ES-I3 (cell line): ENCODE data around the gene GOLGA6C.
"Not testable (repeated sequence)": the region's sequence is repeated elsewhere in the genome, so short reads cannot be mapped to it uniquely, and the experiment has no call there.

Experiments
- H3K36me3 ChIP-seq: 2 replicates; pipeline ENCODE4 v1.6.1; 2013; ENCODE audit warnings: mild to moderate bottlenecking, low read length, control low read depth, moderate library complexity; ENCODE audit not compliant: insufficient read depth
- H3K4me1 ChIP-seq: 2 replicates; pipeline ENCODE4 v1.6.1; 2013; ENCODE audit warnings: mild to moderate bottlenecking, control low read depth, low read length; ENCODE audit not compliant: insufficient read depth
- H3K9ac ChIP-seq: 2 replicates; pipeline ENCODE4 v1.6.1; 2013; ENCODE audit warnings: low read depth, mild to moderate bottlenecking, low read length, moderate library complexity
- H3K9me3 ChIP-seq: 2 replicates; pipeline ENCODE4 v1.6.1; 2013; ENCODE audit warnings: mild to moderate bottlenecking, low read length, moderate library complexity; ENCODE audit not compliant: control insufficient read depth, insufficient read depth

The GOLGA6C gene

DNA sequence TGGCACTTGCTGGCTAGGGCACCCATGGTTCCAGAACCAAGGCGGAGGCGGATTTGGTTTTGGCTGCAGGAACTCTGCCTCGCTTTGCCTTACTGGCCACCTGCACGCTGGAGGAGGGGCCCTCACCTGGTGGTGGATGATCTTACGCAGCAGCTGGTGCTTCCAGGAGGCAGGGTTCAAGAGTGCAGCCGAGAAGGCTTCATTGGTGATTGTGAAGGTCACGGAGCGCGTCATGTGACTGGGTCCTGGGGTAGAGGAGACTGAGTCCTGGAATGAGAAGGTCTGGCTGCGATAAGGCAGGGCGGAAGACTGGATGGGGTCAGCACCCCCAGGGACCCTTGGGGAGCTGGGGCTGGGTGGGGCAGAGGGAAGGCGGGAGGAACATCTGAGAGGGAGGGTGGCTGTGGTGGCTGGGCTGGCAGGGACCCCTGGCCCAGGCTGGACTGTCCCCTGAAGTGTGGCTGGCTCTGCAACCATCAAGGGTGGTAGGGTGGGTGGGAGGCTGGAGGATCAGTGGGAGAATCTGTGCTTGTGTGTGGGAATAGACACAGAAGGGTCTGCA, 25.8 kb upstream of the GOLGA6C start:
- H3K4me1 ChIP-seq = peaks cover 16% of the 10 kb centered on the region
- no peaks in the 10 kb centered on the region for H3K9me3 ChIP-seq
- H3K9ac ChIP-seq = no peak overlapping the region
- H3K36me3 ChIP-seq = no peaks in the 10 kb centered on the region

DNA sequence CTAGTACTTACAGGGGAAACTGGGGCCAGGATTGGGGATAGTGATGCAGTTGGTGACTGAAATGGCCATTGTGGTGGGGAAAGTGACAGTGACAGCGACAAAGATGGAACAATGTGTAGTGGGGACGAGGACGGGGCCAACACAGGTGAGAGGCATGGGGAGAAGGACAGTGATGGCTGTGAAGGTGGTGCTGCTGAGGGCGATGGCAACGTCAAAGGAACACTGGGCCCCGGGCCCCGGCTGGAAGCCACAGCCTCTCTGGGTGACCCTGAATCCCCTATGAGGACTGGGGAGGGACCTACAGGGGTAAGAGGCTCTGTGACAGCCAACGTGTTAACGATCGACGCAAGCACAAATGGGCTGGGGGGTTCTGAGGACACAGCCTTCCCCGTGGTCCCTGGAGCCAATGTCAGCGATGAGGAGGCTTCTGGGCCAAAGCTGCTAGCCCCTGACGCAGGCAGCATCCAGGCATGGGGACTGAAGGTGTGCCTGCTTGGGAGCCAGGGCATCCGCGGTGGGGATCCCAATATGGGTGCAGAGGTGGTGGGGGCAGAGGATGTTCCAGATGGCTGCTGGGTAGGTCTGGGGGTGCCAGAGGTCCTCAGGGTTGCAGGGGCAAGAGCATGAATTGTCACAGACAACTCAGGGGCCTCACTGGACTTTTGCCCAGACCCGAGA, 25.2 kb upstream of the GOLGA6C start:
- no peaks in the 10 kb centered on the region for H3K9me3 ChIP-seq
- peaks cover 16% of the 10 kb centered on the region for H3K4me1 ChIP-seq
- no peaks in the 10 kb centered on the region for H3K36me3 ChIP-seq
- H3K9ac ChIP-seq = no peak overlapping the region

DNA sequence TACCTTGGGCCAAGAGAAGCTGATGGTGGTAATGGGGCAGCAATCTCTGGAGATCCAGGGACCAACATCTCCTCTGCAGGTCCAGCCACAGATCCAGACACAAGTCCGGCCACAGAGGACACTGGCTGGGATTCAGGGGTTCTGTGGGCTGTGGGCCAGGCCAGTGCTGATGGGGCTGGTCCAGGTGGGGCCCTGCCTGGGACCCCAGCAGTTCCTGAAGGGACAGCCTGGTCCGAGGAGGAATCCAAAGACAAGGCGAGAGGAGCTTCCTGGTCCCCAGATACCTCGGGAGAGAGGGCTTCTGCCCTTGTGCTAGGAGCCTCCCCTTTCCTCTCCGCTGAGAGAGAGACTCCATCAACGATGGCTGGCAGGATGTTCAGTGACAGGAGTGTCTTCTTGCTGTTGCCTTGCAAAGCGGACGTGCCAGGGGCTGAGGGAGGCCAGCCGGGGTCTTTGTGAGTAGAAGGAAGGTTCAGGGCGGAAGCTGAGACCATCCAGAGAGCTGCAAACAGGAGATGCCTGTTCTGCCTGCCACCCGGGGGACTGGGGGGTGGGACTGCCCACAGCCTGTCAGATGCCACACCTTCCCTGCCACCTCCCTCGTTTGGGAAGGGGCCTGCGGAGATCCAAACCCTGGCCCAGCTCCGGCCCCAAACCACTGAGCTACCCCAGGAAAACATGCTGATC, 24.5 kb upstream of the GOLGA6C start:
- peaks cover 16% of the 10 kb centered on the region for H3K4me1 ChIP-seq
- H3K9me3 ChIP-seq = no peaks in the 10 kb centered on the region
- H3K36me3 ChIP-seq = no peaks in the 10 kb centered on the region
- no peak overlapping the region for H3K9ac ChIP-seq

DNA sequence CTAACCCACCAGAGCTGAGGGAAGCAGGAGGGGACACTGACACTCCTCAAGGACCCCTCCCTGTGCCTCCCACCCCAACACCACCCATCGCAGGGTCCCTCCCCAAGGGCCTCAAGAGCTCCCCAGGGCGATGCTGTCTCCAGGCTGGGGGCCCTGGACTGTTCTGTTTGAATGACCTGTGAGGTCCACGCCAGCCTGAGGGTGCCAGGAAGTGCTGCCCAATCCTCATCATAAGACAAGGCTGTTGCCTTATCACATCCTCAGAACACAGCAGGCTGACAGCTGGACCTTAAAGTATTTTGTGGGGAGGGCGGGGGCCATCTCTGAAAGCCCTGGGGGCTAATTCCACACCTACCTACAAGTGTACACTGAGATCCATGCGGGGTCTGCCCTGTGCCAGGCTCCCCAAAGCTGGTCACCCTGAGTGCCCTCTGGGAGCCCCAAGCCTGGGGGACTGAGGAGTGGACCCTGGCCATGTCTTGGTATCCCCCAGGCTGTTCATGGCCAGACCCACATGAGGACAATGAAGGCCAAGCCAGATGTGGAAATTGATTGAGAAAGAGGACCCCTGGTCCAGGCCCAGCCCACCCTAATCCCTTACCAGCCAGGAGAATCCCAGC, 23.8 kb upstream of the GOLGA6C start:
- H3K4me1 ChIP-seq = peaks cover 16% of the 10 kb centered on the region
- no peaks in the 10 kb centered on the region for H3K9me3 ChIP-seq
- no peak overlapping the region for H3K9ac ChIP-seq
- H3K36me3 ChIP-seq = no peaks in the 10 kb centered on the region

DNA sequence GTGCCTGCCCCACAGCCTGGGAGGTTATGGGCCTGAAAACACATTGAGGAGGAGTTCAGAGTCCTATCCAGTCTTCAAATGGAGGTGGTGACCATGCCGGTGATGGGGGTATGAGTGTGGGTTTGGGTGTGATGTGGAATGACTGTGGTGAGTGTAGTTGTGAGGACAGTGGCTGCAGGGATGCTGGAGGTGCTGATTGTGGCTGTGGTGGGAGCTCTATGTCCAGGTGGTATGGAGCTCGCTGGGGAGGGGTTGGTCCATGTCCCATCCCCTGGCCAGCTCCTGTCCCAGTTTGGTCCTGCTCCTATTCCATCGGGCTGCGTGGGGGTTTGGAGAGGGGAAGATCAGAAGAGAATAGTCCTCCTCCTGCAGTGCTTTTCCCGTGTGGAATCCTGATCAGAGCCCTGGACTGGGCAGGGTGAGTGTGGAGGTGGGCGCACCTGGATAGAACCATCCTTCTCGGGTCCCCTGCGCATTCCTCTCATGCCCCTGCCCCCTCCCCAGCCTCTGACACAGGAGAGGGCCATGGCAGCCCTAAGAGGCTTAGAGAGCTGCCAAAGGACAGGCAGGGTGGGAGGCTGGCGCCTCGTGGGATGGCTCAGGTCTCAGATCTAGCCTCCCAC, 23.0 kb upstream of the GOLGA6C start:
- Histone ChIP-seq H3K9me3 (no peaks in the 10 kb centered on the region), H3K9ac (no peak overlapping the region), H3K4me1 (peaks cover 9% of the 10 kb centered on the region), H3K36me3 (no peaks in the 10 kb centered on the region)

DNA sequence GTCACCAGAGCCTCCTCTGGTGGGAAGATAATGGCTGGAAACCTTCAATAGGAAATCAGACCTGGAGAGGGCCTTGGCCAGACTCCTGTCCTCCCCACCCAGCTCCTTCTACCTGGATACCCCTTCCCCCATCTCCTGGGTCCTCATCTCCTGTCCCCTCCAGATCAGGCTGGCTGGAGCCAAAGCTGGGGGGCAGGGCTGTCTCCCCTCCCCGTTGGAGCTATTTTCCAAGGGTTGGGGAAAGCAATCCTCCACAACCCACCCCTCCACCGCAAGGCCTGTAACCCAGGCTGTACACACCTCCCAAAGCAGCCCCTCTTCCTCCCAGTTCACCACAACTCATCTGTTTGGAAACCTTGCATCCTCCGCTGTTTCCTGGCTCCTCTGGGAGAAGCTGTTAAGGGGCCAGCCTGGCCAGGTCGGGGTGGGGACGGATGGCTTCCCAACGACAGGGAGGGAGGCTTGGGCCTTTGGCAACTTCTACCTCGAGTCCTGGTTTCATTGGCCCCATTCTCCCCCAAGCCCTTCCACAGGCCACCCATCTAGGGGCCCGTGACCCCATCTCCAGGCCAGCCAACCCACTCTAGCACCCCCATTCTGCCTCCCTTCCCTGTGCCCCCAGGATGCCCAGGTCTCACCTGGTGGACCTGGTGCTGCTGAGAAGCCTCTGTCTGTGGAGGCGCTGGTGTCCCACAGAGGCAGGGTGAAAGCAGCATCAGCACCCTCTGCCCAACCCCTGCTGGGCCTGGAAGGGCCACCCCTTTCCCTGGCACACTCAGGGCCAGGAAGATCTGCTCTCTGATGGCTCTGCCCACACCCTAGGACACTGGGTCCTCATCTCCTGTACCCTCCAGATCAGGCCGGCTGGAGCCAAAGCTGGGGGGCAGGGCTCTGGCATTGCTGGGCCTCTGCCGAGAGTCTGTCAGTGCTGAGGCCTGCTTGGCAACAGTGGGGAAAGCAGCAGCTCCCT, 22.1 kb upstream of the GOLGA6C start:
- Histone ChIP-seq H3K9me3 (no peaks in the 10 kb centered on the region), H3K9ac (no peak overlapping the region), H3K36me3 (no peaks in the 10 kb centered on the region)

DNA sequence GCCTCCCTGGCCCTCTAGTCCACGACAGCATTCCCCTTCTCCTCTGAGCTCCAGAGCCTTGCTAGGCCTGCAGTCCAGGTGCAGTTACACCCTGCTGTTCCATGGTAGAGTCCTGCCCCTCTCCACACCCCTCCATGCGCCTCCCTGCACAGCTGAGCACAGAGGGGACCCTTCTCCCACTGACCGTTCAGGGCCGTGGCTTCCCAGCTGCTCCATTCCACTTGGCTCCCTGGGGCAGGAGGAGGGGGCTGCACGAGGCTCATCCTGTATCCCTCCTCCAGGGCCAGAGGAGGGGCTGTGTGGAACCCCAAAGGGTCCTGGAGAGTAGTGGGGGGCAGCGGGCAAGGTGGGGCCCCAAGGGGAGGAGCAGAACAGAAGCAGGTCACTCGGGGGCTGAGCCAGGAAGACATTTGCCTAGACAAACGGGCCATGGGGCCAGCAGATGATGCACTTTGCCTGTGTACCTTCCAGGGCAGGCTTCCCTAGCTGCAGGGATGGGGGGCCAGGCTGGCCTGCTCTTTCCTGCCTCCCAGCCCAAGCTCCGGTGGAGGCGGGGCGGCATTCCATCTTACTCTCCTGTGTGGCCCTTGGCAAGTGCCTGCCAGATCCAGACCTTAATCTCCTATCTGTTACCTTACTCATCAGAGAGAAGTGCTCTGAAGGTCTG, 20.7 kb upstream of the GOLGA6C start:
- no peaks in the 10 kb centered on the region for H3K9me3 ChIP-seq
- no peaks in the 10 kb centered on the region for H3K36me3 ChIP-seq
- H3K9ac ChIP-seq = no peak overlapping the region
- H3K4me1 ChIP-seq = peaks cover 4% of the 10 kb centered on the region; the same call in 1 of the 2 replicates

More for the DNA sequence above, 22.1 kb upstream of the GOLGA6C start:
- H3K4me1 ChIP-seq = peaks cover 4% of the 10 kb centered on the region; the same call in 1 of the 2 replicates

DNA sequence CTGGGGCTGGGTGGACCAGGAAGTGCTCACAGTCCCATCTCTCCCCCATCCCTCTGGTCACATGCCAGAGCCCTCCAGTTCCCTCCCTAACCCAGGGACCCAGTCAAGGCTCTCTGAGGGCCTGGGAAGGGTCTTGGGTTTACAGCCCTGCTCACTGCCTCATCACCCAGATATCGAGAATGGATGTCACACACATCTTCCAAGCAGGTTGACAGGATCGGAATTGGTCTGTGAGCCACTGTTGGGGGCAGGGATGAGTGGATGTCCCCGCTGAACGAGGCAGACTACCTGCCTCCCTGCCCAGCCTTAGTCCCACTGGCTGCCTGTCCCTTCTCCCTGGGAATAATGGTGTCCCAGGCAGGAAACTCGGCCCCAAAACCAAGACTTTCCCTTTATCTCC, 20.0 kb upstream of the GOLGA6C start:
- no peaks in the 10 kb centered on the region for H3K36me3 ChIP-seq
- no peak overlapping the region for H3K9ac ChIP-seq
- H3K4me1 ChIP-seq = peaks cover 4% of the 10 kb centered on the region; the same call in 1 of the 2 replicates
- no peaks in the 10 kb centered on the region for H3K9me3 ChIP-seq

DNA sequence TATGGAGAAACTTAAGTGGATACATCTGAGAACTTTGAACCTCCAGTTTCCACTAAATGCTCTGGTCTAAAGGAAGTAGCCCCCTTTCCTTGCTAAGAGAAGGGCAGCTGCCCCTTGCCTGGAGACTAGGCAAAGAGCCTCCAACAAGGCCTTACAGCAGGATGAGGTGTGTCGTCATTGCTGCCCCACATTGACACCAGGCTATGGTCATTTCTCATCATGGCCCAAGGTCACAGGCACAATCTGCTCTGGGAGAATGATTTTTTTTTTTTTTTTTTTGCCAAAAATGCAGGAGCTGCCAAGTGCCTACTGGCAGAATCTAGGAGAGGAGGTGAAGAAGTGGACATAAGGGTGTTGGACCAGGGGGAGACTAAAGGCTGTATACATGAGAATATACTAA, 12.4 kb upstream of the GOLGA6C start:
- not testable (repeated sequence) for H3K4me1 ChIP-seq, H3K36me3 ChIP-seq, H3K9me3 ChIP-seq, H3K9ac ChIP-seq

DNA sequence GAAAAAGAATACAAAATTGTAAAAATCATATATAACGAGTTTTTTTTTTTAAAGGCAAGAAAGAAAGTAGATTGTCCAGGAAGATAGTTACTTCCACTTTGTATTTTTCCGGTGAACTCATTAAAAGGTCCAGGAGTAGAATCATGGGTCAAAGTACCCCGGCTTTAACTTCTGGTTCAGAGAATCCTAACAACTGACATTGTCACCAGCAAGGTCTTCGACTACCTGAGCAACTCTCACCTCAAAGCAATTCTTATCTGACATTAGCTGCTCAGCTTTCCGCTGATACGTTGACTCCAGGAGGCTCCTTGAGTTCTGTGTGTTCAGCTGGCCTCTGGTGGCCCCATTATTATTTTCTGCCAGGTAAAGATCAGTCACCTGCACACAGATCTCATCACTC, 9.1 kb upstream of the GOLGA6C start:
- not testable (repeated sequence) for H3K9ac ChIP-seq, H3K9me3 ChIP-seq, H3K36me3 ChIP-seq
- H3K4me1 ChIP-seq = peaks cover 16% of the 10 kb centered on the region; the same call in 1 of the 2 replicates

DNA sequence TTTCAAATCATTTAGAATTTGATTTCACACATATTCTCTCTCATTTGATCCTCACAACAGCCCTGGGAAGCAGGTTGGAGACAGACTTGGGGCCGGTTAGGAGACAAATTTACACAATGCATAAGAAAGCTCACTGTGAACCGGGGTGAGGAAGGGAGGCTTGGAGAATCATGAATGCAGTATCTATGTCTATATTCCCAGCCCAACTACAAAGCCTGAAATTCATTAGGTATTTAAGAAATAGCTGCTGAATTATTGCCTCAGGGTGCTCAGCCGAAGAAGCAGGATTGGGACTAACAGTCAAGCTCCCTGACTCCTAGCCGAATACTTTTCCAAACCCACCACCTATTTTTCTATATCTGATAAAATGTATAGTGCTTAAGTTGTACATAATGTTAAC, 8.4 kb upstream of the GOLGA6C start:
- no peaks in the 10 kb centered on the region for H3K9me3 ChIP-seq
- H3K36me3 ChIP-seq = no peaks in the 10 kb centered on the region
- no peak overlapping the region for H3K9ac ChIP-seq
- peaks cover 16% of the 10 kb centered on the region; the same call in 1 of the 2 replicates for H3K4me1 ChIP-seq

DNA sequence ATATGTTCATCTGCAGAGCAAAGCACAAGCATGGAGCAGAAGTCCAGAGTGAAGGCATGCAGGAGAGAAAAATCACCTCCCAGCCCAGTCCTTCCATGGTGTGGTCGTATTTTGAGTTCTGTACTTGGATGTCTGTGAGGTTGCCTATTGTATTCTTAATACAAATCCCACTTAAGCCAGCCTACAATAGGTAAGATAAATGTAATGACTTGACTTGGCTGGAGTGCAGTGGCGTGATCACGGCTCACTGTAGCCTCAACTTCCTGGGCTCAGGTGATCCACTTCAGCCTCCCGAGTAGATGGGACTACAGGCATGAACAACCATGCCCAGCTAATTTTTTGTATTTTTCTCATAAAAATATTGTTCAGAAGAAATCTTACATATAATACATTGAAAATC, 6.8 kb upstream of the GOLGA6C start:
- not testable (repeated sequence) for H3K36me3 ChIP-seq, H3K9me3 ChIP-seq, H3K9ac ChIP-seq
- peaks cover 16% of the 10 kb centered on the region; the same call in 1 of the 2 replicates for H3K4me1 ChIP-seq

DNA sequence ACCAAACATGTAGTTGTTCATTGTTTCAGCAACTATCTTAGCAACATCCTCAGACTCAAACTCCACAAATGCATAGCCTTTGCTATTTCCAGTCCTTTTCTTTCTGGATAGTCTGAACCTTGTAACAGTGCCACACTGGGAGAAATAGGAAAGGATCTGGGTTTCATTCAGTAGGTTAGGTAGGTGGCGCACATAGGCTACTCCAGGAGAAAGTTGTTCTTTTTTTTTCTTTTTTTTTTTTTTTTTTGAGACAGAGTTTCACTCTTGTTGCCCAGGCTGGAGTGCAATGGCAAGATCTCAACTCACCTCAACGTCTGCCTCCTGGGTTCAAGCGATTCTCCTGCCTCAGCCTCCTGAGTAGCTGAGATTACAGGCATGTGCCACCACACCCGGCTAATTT, 5.8 kb upstream of the GOLGA6C start:
- H3K9me3 ChIP-seq, H3K9ac ChIP-seq, H3K36me3 ChIP-seq: not testable (repeated sequence)
- H3K4me1 ChIP-seq = peaks cover 16% of the 10 kb centered on the region; the same call in 1 of the 2 replicates
